HG02870 (cell line): Measurements from ENCODE around the gene NFKBIA.
"Not testable (repeated sequence)": the region's sequence is repeated elsewhere in the genome, so short reads cannot be mapped to it uniquely, and the experiment has no call there.

Experiments used
- ATAC-seq: cut with Tn5 transposase; IDR thresholded peaks from one replicate; pipeline ENCODE4 v1.9.1; 2021; ENCODE audit warnings: mild to moderate bottlenecking, moderate library complexity; ENCODE audit not compliant: unreplicated experiment

Gene NFKBIA

GRCh38 chr14:35392103-35392502 lies 12.4 kb downstream of the NFKBIA start:
- ATAC-seq, result no peak

- ATAC-seq, result no peak
Measured at GRCh38 chr14:35391388-35391710, 13.2 kb downstream of the NFKBIA start.

- peak; percentile 88 for ATAC-seq
Measured at GRCh38 chr14:35390577-35391387, 13.8 kb downstream of the NFKBIA start.

GRCh38 chr14:35389315-35389667 lies 15.3 kb downstream of the NFKBIA start:
- no peak for ATAC-seq

GRCh38 chr14:35388656-35389314 lies 15.8 kb downstream of the NFKBIA start:
- ATAC-seq, result no peak

- ATAC-seq, result no peak
Measured at GRCh38 chr14:35387713-35388579, 16.6 kb downstream of the NFKBIA start.

GRCh38 chr14:35387219-35387618 lies 17.3 kb downstream of the NFKBIA start:
- ATAC-seq, result no peak

- no peak for ATAC-seq
Measured at GRCh38 chr14:35386673-35387125, 17.9 kb downstream of the NFKBIA start.

- no peak for ATAC-seq
Measured at GRCh38 chr14:35385042-35385839, 19.3 kb downstream of the NFKBIA start.

GRCh38 chr14:35384455-35385041 lies 20.0 kb downstream of the NFKBIA start:
- ATAC-seq, result no peak

- ATAC-seq, result no peak
Measured at GRCh38 chr14:35383569-35384454, 20.7 kb downstream of the NFKBIA start.

- no peak for ATAC-seq
Measured at GRCh38 chr14:35380794-35381193, 23.8 kb downstream of the NFKBIA start.

GRCh38 chr14:35379234-35379933 lies 25.2 kb downstream of the NFKBIA start:
- ATAC-seq, result not testable (repeated sequence)

GRCh38 chr14:35378425-35379233 lies 25.9 kb downstream of the NFKBIA start:
- no peak for ATAC-seq

GRCh38 chr14:35375558-35376025 lies 29.0 kb downstream of the NFKBIA start:
- ATAC-seq, result no peak

- no peak for ATAC-seq
Measured at GRCh38 chr14:35374263-35374712, 30.3 kb downstream of the NFKBIA start.

- not testable (repeated sequence) for ATAC-seq
Measured at GRCh38 chr14:35373208-35373607, 31.3 kb downstream of the NFKBIA start.

GRCh38 chr14:35370969-35371368 lies 33.6 kb downstream of the NFKBIA start:
- ATAC-seq, result no peak
